ENCODE data around the gene CRLF3. TPM values are rescaled to one million over a fixed set of nuclear protein-coding genes. Genes with fewer than 3 reads are reported as not detected.
"Not testable (repeated sequence)": the region's sequence is repeated elsewhere in the genome, so short reads cannot be mapped to it uniquely, and the experiment has no call there.

CRLF3 gene

GRCh38 chr17:30734153-30734552 lies 90.3 kb downstream of the CRLF3 start:
- not testable (repeated sequence) for H3K27me3 ChIP-seq (ENCODE audit: insufficient read depth, low read length, poor library complexity); H3K9ac ChIP-seq (ENCODE audit: low read length); H2BK5ac ChIP-seq (ENCODE audit: low read length); H3K23ac ChIP-seq (ENCODE audit: low read length); H2BK120ac ChIP-seq (ENCODE audit: low read depth, low read length); H4K8ac ChIP-seq (ENCODE audit: low read depth, low read length); H3K4ac ChIP-seq (ENCODE audit: low read depth, low read length); H3K4me1 ChIP-seq (ENCODE audit: control insufficient read depth, low read depth, low read length); H3K56ac ChIP-seq (ENCODE audit: low read length); H3K79me1 ChIP-seq (ENCODE audit: low read length); H3K36me3 ChIP-seq (ENCODE audit: control insufficient read depth, insufficient read depth, low read length); H3K18ac ChIP-seq (ENCODE audit: low read length); H3K4me3 ChIP-seq (ENCODE audit: low read length); H3K27ac ChIP-seq (ENCODE audit: low read depth, low read length); DNase-seq; H4K5ac ChIP-seq (ENCODE audit: low read length); H2BK15ac ChIP-seq (replicated peaks; ENCODE audit: low read depth); H2AK5ac ChIP-seq (ENCODE audit: low read length); H3K4me2 ChIP-seq (ENCODE audit: low read length)
- peaks cover 39% of the 10 kb centered on the region for H3K79me2 ChIP-seq (ENCODE audit: control insufficient read depth, insufficient read depth, low read length)
- no CpG with 5 or more reads among the region's 14 CpGs for whole genome bisulfite sequencing (ENCODE audit: extremely low coverage, insufficient coverage, low lambda C conversion rate)

Small RNAs within 50 kb of the gene (small RNA-seq; reads per million reads assigned to genes)
- not detected for gene RNU6-298P (ENCODE audit: insufficient read depth)
